Upper lobe of left lung (tissue), 4 donors: ENCODE data around the gene ARHGEF17.

Source experiments
- CTCF ChIP-seq, 6 experiments: fragments of 450-650 bp in 4 of 6; fragments of 200-600 bp in 2 of 6; sonication (generic) in 2 of 6; IDR thresholded peaks; one replicate each; pipeline ENCODE4 v1.5.1; 2016 to 2019; ENCODE audit warnings: antibody characterized with exemption in 6 of 6
- POLR2A ChIP-seq, 4 donors: fragments of 450-650 bp; IDR thresholded peaks; one replicate each; pipeline ENCODE4 v1.5.1; 2016 to 2017; ENCODE audit warnings: antibody characterized with exemption in 4 of 4, mild to moderate bottlenecking in 2 of 4
- POLR2AphosphoS5 ChIP-seq, 2 donors: sonication (generic); formaldehyde crosslinking; IDR thresholded peaks; one replicate each; pipeline ENCODE4 v1.5.1; 2017; ENCODE audit warnings: antibody characterized with exemption in 2 of 2

DNA sequence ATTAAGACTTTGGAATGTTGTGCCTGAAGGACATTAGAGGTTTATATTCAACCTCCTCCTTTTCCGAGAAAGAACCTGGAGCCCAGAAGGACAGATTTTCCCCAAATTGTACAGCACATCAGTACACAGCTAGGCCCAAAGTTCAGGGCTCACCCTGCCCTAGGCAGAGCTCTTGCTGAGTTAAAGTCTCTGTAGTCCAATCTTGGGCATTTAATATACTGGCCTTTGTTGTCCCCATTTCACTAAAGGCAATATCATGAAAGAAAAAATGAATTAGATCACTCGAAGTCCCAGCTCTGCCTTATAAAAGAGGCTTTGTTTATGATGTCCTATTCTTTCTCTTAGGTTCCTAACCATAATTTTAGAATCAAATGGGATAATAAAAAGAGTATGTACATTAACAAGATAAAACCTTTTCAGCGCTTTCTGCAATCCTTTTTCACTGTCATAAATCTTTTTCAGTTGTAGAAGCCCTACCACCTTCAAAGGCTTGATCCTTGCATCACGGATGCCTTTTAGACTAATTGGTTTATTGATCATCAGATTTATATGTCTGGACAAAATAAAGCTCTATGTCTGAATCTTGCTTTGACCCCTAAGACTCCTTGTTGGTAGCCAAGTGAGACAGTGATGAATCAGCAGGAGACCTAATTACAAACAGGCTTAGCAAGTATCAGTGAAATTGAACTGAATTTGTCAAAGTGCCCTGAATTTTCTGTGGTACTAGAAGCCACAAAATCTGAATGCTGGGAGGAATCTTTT is 108.0 kb downstream of the ARHGEF17 start:
- TF ChIP-seq POLR2A (IDR thresholded peaks at IDR 0.05) (no peak), POLR2AphosphoS5 (IDR thresholded peaks at IDR 0.05) (no peak), CTCF (IDR thresholded peaks at IDR 0.05) (no peak)
